GM21825 (cell line): Measurements from ENCODE around the gene PAQR8.
"Not testable (repeated sequence)": the region's sequence is repeated elsewhere in the genome, so short reads cannot be mapped to it uniquely, and the experiment has no call there.

Experiments used
- ATAC-seq: cut with Tn5 transposase; IDR thresholded peaks from one replicate; pipeline ENCODE4 v1.9.1; 2021; ENCODE audit warnings: mild to moderate bottlenecking, moderate library complexity; ENCODE audit not compliant: unreplicated experiment

Gene PAQR8

GRCh38 chr6:52405243-52405642 lies 43.3 kb downstream of the PAQR8 start:
- ATAC-seq, result no peak

- no peak for ATAC-seq
Measured at GRCh38 chr6:52407467-52407866, 45.5 kb downstream of the PAQR8 start.

DNA sequence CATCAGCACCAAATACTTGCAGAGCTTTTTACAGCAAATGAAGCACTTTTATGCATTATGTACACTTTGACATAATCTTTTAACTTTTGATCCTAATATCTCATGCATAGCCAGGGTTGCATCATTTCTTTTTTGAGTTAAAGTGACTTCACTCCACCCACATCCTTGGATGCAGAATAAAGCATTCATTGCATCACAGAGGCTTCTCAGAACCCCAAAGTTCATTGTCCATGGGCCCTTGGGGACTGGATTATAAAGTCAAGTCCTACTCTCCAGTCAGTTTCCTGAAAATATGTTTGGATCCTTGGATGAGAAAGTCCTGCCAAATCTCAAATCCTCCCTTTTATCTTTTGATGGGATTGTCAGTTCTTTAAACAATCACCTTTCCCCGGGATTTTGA lies 47.5 kb downstream of the PAQR8 start:
- no peak for ATAC-seq

GRCh38 chr6:52410979-52411378 lies 49.0 kb downstream of the PAQR8 start:
- no peak for ATAC-seq

DNA sequence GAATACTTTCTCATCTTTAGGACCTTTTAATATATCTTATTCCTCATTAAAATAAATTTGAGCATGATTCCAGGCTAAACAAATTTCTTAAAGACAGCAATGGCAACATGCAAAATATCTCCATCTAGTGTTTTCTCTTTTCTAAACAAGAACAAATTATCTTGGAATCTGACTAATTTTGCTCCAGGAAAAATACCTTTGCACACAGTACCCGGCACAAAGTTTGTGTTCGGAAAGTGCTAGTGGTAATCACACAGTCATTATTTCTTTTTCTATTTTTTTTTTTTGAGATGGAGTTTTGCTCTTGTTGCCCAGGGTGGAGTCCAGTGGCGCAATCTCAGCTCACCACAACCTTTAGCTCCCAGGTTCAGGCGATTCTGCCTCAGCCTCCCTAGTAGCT lies 50.0 kb downstream of the PAQR8 start:
- ATAC-seq, result no peak

GRCh38 chr6:52415333-52415732 lies 53.4 kb downstream of the PAQR8 start:
- no peak for ATAC-seq

- no peak for ATAC-seq
Measured at GRCh38 chr6:52415917-52416628, 54.1 kb downstream of the PAQR8 start.

DNA sequence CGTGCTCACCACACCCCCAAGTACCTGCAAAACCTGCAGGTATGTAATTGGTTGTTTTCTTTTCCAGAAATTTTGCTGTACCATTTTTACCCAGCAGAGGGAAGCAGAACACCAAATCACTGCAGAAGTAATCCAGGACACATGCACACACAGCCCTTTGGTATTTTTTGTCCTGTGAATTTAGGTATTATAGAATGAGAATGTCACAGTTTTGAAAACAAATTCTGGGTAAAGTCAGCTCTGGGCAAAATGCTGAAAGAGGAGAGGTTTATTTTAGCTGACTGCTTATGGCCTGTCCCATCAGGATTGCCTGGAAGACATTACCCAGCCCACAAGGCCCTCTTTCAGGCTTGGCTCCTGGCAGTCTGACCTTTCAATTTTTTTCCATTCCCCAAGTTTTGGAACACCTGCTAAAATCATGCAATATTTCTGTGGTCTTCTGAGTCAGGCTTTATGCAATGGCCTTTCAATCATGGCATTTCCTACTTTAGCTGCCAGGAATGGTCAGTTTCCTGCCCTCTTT lies 54.7 kb downstream of the PAQR8 start:
- no peak for ATAC-seq

- no peak for ATAC-seq
Measured at GRCh38 chr6:52417675-52418111, 55.7 kb downstream of the PAQR8 start.

DNA sequence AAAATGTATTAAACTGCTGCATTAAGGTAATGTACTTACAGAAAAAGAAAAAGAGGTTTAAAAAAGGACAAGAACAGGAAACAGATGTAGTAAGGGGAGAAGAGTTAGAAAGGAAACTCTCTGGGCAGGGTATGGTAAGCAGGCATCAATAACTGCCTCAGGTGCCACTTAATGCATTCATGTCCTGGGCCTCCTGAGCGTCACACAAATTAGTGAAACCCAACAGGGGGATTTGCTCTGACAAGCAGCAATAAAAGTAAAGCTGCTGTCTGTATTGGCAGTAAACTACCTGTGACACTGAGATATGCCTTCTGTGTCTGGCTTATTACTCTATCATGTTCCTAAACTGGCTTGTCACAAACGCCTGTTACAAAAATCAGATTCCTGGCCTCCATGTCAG lies 56.7 kb downstream of the PAQR8 start:
- no peak for ATAC-seq

DNA sequence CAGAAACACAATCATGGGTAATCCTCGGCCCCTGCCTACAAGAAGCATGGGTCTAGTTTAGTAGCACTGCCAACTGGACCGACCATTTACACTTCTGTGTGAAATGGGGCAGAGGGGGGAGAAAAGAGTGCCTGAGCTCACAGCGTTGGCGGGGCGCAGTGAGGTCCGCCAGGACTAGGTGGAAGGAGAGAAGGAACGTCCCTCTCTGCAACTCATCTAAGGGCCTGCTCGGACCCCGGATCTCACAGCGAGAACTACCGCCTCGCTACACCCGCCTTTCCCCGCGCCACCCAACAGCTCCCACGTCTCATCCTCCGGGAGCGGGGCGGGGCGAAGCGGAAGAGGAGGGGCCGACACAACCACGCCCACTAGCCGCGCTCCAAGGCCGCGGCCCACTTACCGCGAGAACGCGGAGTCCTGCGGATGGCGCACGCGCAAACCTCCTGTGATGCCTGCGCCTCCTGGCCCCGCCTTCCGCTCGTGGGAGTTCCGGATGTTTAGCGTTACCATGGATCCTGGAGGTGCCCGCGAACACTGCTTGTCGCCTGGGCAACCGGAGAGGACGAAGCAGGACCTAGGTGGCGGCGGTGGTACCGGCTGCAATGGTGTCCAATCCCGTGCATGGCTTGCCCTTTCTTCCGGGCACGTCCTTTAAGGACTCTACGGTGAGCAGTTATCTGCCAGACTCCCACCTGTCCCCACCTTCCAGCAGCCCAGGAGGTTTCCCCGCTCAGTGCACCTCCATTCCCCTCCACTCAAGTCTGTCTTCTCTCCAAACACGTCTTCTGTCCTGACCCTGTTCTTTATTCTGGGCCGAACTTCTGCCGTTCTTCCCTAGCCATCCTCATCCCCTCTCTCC lies 58.1 kb downstream of the PAQR8 start, which contains the start of gene EFHC1:
TSS of gene EFHC1 (plus strand) at position 534 of the 859 bp plus-strand sequence. CDS start at position 603, 69 bp downstream.
- peak; percentile 93 for ATAC-seq

DNA sequence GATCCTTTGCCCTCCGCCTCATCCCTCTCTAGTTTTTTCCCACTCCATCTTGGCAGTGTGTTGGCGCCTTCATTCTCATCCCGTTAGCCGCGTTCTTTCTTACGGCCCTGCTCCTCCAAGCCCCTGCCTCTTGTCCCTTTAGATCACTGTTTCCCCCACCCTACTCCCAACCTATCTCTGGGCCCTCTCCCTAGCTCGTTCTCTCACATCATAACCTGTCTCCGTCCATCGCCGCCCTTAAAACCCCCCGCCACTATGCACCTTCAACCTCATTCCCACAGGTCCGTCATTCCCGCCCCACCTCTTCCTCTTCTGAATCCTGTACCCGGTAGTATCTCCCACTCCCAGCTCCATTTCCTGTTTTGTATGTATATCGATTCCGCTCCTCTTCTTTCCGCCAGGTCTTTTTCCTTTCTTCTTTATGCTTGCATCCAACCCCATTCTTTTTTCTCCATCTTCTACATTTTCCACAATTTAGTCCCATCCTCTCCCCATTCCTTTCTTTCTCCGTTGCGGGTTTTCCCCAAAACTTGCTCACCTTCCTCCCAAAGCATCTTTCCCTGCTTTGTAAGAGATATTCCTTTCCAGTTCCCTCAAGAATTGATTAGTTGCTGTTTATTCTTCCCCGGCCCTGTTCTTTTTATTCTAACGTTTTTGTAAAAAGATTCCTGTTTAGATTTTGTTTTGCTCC lies 58.9 kb downstream of the PAQR8 start:
- ATAC-seq, result no peak

DNA sequence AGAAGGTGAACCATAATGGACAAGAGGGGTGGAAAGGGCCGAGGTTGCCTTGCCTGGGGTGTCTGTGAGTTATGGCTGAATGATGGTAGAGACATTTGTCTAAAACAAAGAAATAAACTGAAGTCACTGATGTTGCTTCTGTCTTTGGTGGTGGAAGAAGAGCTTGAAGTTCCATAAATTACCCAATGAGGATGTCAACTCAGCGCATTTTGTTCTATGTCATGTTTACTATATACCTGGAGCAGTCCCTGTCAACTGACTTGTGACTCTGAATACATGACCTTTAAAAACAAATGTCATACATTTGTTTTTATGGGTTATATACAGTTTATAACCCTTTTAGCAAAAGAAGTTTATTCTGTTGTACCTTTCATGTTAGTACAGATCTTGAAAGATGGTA lies 60.2 kb downstream of the PAQR8 start:
- ATAC-seq, result no peak

DNA sequence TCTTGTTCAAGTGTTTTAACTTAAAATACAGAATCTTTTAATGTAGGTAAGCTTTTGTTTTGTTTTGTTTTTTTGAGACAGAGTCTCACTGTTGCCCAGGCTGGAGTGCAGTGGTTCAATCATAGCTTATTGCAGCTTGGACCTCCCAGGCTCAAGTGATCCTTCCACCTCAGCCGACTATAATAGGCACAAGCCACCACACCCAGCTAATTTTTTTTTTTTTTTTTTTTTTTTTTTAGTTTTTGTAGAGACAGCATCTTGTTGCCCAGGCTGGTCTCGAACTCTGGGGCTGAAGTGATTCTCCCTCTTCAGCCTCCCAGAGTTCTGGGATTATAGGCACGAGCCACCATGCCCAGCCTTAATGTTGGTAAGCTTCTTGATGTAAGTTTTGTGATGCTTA lies 61.5 kb downstream of the PAQR8 start:
- ATAC-seq, result no peak

DNA sequence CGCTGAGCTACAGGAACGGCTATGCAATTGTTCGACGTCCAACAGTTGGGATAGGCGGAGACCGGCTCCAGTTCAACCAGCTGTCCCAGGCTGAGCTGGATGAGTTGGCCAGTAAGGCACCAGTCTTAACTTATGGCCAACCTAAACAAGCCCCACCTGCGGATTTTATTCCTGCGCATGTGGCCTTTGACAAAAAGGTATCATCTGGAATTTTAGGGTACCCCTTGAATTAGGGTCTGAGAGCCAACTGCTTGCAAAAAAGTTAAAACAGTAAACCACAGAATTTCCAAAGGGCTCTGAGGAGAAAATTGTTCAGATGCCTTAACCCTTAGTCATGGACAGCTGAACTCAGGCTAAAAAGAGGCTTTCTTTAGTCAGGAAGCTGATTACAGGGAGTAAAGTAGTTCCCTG lies 62.0 kb downstream of the PAQR8 start:
- ATAC-seq, result no peak

GRCh38 chr6:52424513-52424912 lies 62.6 kb downstream of the PAQR8 start:
- ATAC-seq, result no peak

DNA sequence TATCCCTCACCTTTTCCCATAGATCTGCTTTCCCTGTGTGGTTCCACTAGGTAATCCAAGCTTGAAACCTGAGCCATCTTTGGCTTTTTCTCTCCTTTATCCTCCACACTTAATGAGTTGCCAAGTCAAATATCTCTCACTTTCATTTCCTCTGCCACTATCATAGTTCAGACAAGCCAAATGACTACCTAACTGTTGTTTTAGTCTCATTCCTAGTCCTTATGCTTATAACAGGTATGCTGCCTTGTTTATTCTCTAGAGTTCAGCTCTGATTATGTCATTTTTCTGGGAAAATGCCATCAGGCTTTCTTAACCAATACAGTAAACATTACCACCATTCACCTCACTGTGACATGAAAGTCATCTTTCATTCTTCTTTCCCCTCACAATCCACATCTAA lies 64.7 kb downstream of the PAQR8 start:
- ATAC-seq, result no peak

GRCh38 chr6:52433294-52433693 lies 71.3 kb downstream of the PAQR8 start:
- not testable (repeated sequence) for ATAC-seq

GRCh38 chr6:52435345-52435744 lies 73.4 kb downstream of the PAQR8 start:
- no peak for ATAC-seq

DNA sequence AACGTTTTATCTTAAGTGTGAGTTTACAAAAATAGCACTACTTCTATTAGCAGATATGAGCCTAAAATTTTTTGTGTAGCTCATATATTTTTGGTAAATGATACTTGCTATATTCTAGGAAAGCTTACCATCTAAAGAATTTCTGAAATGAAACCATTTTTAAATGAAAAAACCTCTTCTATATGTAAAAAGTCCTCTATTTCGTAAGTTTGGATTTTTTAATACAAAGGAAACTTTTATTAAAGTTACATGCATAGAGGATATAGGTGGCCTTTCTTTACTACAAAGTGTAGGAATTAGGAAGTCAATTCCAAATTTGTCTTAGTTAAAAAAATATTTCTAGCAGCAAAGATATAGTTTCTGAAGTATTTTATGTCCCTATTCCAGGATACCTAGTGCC lies 77.0 kb downstream of the PAQR8 start:
- ATAC-seq, result no peak

- no peak for ATAC-seq
Measured at GRCh38 chr6:52454556-52454955, 92.6 kb downstream of the PAQR8 start.
